Stimulated activated CD4-positive, alpha-beta T cell treated with anti-CD3 and anti-CD28 coated beads, Interleukin-12 subunit alpha, Interleukin-12 subunit beta, amount 100 ng/mL, for 4 hours (primary cell): ENCODE data around the gene JARID2.
A peak's percentile ranks its signal among the peaks of the same experiment; 100 is the strongest.

Source experiments
- DNase-seq: peaks from one replicate; pipeline ENCODE4 v3.0.0-alpha.2; 2020

JARID2 gene

GRCh38 chr6:15427331-15428070, 181.6 kb downstream of the JARID2 start:
- no peak for DNase-seq

GRCh38 chr6:15429141-15430110, 183.6 kb downstream of the JARID2 start:
- DNase-seq, result no peak

- DNase-seq, result no peak
These were observed 184.3 kb downstream of the JARID2 start for GRCh38 chr6:15430186-15430585.

- no peak for DNase-seq
These were observed 185.1 kb downstream of the JARID2 start for GRCh38 chr6:15430931-15431405.

GRCh38 chr6:15431762-15432483, 186.1 kb downstream of the JARID2 start:
- no peak for DNase-seq

- DNase-seq, result no peak
These were observed 187.6 kb downstream of the JARID2 start for GRCh38 chr6:15433511-15433861.

- no peak for DNase-seq
These were observed 188.4 kb downstream of the JARID2 start for GRCh38 chr6:15434263-15434662.

- DNase-seq, result no peak
These were observed 189.0 kb downstream of the JARID2 start for GRCh38 chr6:15434823-15435380.

- DNase-seq, result no peak
These were observed 189.6 kb downstream of the JARID2 start for GRCh38 chr6:15435468-15435867.

GRCh38 chr6:15436451-15436850, 190.6 kb downstream of the JARID2 start:
- DNase-seq, result no peak

- no peak for DNase-seq
These were observed 191.3 kb downstream of the JARID2 start for GRCh38 chr6:15437090-15437635.

- DNase-seq, result no peak
These were observed 193.6 kb downstream of the JARID2 start for GRCh38 chr6:15439410-15440025.

GRCh38 chr6:15440040-15440439, 194.2 kb downstream of the JARID2 start:
- DNase-seq, result no peak

- peak; percentile 13 for DNase-seq
These were observed 195.5 kb downstream of the JARID2 start for GRCh38 chr6:15441215-15441868.

GRCh38 chr6:15441981-15442380, 196.1 kb downstream of the JARID2 start:
- no peak for DNase-seq

GRCh38 chr6:15442467-15442866, 196.6 kb downstream of the JARID2 start:
- no peak for DNase-seq

- no peak for DNase-seq
These were observed 197.4 kb downstream of the JARID2 start for GRCh38 chr6:15443119-15443830.

- no peak for DNase-seq
These were observed 198.3 kb downstream of the JARID2 start for GRCh38 chr6:15444081-15444731.

- no peak for DNase-seq
These were observed 199.0 kb downstream of the JARID2 start for GRCh38 chr6:15444881-15445280.

GRCh38 chr6:15447546-15448267, 201.8 kb downstream of the JARID2 start:
- DNase-seq, result no peak
